Cardiac atrium fibroblast (primary cell): Measurements from ENCODE around the gene BICRAL. TPM values are rescaled to one million over a fixed set of nuclear protein-coding genes. Genes with fewer than 3 reads are reported as not detected.

Source experiments
- total RNA-seq: library from RNA; depleted of rRNA; stranded (reverse); fragments of >200 nt; gene quantifications from 2 replicates; pipeline ENCODE4 v1.2.3, GENCODE V29; 2015

The BICRAL gene, protein sequence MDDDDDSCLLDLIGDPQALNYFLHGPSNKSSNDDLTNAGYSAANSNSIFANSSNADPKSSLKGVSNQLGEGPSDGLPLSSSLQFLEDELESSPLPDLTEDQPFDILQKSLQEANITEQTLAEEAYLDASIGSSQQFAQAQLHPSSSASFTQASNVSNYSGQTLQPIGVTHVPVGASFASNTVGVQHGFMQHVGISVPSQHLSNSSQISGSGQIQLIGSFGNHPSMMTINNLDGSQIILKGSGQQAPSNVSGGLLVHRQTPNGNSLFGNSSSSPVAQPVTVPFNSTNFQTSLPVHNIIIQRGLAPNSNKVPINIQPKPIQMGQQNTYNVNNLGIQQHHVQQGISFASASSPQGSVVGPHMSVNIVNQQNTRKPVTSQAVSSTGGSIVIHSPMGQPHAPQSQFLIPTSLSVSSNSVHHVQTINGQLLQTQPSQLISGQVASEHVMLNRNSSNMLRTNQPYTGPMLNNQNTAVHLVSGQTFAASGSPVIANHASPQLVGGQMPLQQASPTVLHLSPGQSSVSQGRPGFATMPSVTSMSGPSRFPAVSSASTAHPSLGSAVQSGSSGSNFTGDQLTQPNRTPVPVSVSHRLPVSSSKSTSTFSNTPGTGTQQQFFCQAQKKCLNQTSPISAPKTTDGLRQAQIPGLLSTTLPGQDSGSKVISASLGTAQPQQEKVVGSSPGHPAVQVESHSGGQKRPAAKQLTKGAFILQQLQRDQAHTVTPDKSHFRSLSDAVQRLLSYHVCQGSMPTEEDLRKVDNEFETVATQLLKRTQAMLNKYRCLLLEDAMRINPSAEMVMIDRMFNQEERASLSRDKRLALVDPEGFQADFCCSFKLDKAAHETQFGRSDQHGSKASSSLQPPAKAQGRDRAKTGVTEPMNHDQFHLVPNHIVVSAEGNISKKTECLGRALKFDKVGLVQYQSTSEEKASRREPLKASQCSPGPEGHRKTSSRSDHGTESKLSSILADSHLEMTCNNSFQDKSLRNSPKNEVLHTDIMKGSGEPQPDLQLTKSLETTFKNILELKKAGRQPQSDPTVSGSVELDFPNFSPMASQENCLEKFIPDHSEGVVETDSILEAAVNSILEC
- total RNA-seq = 3.6 and 4.2 TPM in 2 replicates

DNA sequence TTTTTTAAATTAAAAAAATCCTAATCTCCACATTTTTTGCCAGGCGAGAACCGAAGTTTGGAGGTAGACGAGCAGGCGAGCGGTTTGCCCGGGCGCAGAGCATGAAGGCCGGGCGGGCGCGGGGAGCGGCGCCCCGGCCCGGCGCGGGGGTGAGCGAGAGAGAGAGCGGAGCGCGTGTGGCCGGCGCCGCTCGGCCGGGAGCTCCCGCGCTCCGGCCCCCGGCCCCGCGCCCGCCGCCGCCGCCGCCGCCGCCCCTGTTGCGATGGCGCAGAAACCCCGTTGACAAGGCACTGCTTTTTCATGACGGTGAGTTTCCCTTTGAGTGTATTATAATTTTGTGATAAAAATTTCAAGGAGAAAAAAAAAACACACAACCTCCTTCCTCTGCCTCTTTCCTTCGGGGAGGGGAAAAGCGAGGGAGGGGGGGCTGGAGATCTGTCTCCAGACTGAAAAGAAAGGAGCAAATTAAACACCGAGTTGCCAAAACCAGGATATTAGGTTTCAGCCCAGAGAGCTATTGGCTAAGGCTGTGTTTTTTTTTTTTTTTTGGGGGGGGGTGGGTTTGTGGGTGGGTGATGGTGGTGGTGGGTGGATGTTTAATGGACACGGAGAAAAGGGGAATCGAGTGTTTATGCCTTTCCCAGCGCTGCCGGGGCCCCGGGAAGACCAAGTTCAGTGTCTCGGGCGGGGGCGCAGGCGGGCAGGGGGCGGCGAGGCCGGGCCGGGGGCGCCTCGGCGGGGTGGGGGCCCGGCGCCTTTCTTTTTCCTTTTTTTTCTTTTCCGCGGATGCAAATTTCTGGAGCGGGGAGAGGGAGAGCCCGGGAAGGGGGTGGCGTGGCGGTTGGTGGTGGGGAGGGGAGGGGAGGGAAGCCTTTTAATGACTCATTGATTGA is at the start of gene BICRAL:
Gene BICRAL (plus strand): TSS at position 257 of the 893 bp plus-strand sequence. CDS start 39,971 bp downstream, outside the sequence.

DNA sequence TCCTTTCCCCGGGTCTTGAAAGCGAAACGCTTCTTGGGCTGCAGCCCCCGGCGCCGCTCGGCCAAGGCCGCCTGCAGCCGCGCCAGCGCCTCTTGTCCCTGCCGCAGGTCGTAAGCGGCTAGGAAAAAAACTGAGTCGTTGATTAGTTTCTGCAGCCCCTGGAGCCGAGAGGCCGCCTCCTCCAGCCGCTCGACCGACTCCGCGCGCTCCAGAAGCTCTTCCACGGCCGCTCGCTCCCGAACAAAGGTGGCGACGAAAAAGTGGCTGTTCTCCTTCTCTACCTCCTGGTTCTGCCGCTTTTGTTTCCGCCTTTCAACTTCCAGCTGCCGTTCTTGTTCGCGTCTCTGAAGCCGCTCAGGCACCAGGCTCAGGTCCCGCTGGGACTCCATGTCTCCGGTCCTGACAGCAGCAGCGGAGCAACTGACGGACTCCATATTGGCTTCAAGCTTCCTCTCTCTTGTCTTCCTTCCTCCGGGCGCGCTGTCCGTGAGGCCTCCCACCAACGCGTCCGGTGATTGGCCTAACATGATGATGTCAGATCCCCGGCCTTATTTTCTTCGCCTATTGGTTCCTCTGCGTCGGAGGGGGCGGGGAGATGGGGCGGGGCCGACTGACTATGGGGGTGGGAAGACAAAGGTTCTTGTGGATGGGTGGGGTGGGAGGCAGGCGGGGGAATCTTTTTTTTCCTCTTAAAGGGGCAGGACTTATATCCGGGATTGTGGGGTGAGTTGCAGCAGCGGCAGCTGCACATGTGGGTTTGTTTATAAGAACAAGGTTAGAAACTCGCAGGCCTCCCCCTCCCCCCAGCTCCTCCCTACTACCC is 36.0 kb upstream of the BICRAL start, which contains the start of gene TBCC:
Gene TBCC (minus strand): TSS at position 464 of the 823 bp plus-strand sequence. CDS start 30 bp downstream, at position 434.

DNA sequence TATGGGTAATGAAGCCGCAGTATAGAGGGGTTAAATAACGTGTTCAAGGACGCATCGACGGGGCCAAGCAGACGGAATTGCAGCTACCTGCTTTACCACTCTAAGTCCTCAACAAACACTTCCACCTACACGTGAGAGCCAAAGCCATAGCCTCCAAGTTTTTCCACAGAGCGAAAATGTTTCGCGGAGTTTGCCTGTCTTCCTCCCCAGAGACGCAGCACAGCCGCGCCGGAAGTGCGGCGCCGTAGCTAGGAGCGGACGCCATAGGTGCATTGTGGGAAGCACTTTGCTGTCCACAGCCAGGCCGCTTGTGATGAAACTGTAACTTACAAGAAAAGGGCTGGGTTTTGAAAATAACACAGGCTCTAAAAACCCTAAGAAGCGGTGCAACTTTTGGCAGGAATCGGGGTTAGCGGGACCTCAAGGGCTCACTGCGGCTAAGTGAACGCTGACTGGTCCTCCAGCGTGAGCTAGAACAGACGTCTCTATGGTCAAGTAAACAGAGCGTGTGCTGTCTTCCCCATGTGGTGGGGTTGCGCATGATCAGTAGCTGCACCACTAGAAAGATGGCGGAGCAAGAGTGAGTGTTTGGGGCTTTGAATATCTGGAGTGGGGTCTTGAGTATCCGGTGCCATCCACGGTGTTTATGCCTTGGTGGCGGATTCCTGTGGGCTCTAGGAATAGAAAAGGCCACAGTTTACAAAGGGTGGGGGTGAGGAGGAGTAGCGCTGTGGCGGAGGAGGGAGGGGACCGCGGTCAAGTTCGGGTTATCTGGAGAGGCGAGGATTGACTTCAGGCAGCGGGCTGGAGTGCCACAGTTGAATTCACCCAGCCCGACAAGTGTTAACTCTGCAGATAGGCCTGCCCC is 97.8 kb downstream of the BICRAL start, which contains the start of gene RPL7L1:
Gene RPL7L1 (plus strand): TSS at position 245 of the 868 bp plus-strand sequence. CDS start 295 bp downstream, at position 540.

DNA sequence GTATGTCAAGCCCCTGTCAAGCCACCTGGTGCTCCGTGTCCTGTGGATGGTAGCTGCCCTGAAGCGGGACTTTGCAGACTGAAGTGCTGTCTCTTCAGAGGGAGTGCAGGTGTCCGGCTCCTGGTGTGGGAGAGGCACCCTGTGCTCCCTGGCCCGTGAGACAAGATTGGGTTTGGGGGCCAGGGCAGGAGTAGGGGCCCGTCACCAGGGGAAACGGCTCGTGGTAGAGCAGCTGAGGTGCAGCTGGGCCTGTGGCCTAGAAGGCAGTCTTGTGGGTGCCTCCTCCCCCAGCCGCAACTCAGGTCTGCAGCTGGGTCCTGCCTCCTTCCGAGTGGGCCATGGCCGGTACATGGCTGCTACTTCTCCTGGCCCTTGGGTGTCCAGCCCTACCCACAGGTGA is 133.9 kb downstream of the BICRAL start, which contains the start of gene PTCRA:
Gene PTCRA (plus strand): TSS at position 322 of the 400 bp plus-strand sequence. CDS start 17 bp downstream, at position 339.

Other genes starting within 250 kb of the BICRAL start
- gene UBR2, start 218.0 kb upstream of the BICRAL start, total RNA-seq = 13.6 and 14.3 TPM in 2 replicates
- gene PRPH2, start 59.5 kb upstream of the BICRAL start, total RNA-seq = 0.97 and 1.3 TPM in 2 replicates
- gene TBCC, start 35.9 kb upstream of the BICRAL start, total RNA-seq = 25.3 and 34.7 TPM in 2 replicates
- gene RPL7L1, start 97.6 kb downstream of the BICRAL start, total RNA-seq = 95.1 and 98.3 TPM in 2 replicates
- gene PTCRA, start 134.0 kb downstream of the BICRAL start, total RNA-seq = not detected in 2 replicates
- gene CNPY3, start 147.4 kb downstream of the BICRAL start, total RNA-seq = 24.3 and 26.7 TPM in 2 replicates
- gene GNMT, start 178.7 kb downstream of the BICRAL start, total RNA-seq = not detected in 2 replicates
- 11.0 and 16.2 TPM in 2 replicates for gene PEX6, start 197.1 kb downstream of the BICRAL start, total RNA-seq
- 35.6 and 39.7 TPM in 2 replicates for gene PPP2R5D, start 202.5 kb downstream of the BICRAL start, total RNA-seq
- 75.2 and 88.8 TPM in 2 replicates for gene MEA1, start 231.9 kb downstream of the BICRAL start, total RNA-seq
- gene KLHDC3, start 232.2 kb downstream of the BICRAL start, total RNA-seq = 99.6 and 118 TPM in 2 replicates
- 68.4 and 69.9 TPM in 2 replicates for gene RRP36, start 239.6 kb downstream of the BICRAL start, total RNA-seq